HG03442 (cell line): ENCODE data around the gene ZP2.
"Not testable (repeated sequence)": the region's sequence is repeated elsewhere in the genome, so short reads cannot be mapped to it uniquely, and the experiment has no call there.

Experiments used
- ATAC-seq: cut with Tn5 transposase; IDR thresholded peaks from one replicate; pipeline ENCODE4 v1.9.1; 2021; ENCODE audit warnings: mild to moderate bottlenecking, moderate library complexity; ENCODE audit not compliant: unreplicated experiment

ZP2 gene

DNA sequence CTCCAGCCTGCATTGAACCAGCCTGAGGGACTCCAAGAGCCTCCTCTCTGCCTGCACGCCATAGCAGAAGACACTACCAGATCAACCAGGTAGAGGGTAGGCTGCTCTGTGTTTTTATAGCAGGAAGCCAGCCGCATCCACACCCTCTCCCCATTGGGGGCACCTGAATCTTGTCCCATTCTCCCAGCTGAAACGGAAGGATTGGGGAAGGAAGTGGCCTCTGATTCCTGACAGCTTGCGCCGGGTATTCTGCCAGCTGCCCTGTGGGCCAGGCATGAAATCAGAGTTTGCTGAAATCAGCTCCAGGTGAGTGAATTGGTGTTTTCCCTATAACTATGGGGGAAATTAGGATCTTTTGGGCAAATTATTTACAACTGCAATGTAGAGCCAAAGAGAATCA lies at the start of gene ZP2:
TSS of gene ZP2 (minus strand) at position 89 of the 400 bp plus-strand sequence. CDS start at position 62, 27 bp downstream.
- no peak for ATAC-seq

DNA sequence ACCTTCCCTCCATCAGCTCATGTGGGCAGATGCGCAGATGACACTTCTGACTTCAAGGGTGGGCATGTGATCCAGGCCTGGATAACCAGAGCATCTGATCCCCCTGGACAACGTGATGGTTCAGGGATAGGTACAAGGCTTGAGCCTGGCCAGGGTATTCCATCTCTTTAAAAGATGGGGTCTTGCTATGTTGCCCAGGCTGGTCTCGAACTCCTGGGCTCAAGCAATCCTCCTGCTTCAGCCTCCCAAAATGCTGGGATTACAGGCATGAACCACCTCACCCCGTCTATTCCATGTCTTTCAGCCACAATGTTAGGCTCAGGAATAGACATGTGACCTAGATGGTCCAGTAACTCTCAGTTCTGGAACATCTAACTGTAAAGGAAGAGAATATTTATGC lies 45.9 kb upstream of the ZP2 start:
- ATAC-seq = no peak

DNA sequence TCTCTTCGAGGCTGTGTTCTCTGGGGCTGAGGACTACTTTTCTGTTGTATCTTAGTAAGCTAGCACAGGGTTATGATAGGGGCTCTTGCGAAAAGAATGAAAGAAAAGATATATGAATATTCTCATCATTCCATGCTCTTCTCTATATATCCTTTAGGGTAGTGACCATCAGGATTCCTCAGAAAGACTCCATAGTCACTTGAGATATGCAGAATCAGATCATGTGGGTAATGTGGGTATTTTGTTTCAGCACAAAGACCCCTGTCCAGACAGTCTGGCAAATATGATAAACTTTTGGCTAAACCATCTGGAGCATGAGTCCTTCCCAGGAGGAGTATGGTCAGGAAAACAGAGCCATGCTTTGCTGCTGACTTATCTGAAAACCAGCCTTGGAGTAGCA lies 45.3 kb upstream of the ZP2 start:
- ATAC-seq = no peak

DNA sequence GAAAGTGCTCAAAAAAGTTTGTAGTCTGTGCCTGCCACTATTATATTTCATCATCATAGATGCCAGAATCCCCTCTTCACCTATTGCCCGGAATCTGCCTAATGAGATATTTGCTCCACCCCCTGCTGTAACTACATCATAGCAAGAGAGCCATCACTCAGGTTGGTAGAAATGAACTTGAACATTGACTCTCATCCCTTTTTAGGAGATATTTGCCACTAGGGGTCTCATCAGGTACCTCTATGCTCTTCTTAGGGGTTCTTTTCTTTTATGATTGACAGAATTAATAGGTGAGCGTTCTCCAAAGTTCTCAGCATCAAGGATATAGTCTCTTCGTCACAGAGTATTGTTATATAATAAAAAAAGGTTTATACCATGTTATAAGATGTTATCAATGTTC lies 42.1 kb upstream of the ZP2 start:
- no peak for ATAC-seq

DNA sequence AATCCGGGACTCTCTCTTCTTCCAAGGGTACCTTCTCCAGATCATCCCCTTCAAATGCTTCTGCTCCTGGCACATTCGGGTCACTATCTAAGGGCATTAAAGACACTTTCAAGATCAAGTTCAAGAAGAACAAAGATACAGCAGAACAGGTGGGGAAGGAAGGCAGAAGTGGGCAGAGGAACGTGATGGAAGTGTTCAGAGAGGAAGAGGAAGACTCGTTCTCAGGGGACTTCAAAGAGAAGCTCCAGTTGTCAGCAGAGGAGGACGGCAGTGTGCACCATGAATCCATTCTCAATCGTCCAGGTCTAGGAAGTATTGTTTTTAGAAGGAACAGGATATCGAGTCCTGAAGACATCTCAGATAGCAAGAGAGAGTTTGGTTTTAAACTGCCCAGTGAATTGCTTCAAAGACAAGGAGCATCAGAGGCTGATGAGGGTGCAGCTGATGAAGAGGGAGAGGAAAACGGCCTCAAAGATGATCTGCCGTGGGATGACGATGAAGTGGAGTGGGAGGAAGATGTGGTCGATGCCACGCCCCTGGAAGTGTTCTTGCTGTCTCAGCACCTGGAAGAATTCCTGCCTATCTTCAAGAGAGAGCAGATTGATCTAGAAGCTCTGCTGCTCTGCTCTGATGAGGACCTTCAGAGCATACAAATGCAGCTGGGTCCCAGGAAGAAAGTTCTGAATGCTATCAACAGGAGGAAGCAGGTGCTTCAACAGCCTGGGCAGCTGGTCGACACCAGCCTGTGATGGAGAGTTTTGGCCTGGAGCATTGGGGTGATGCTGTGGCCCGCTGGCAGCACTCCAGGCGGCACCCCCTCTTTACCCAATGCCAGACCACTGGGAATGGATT lies 38.9 kb upstream of the ZP2 start:
- ATAC-seq = no peak

DNA sequence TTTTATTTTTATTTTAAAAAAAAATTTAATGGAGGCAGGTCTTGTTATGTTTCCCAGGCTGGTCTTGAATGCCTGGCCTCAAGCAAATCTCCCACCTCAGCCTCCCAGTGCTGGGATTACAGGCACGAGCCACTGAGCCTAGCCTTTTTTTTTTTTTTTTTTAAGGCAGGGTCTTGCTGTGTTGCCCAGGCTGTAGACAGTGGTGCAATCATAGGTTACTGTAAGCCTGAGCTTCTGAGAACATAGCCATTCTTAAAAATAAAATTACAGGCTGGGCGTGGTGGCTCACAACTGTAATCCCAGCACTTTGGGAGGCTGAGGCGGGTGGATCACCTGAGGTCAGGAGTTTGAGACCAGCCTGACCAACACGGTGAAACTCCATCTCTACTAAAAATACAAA lies 36.8 kb upstream of the ZP2 start:
- ATAC-seq = not testable (repeated sequence)

DNA sequence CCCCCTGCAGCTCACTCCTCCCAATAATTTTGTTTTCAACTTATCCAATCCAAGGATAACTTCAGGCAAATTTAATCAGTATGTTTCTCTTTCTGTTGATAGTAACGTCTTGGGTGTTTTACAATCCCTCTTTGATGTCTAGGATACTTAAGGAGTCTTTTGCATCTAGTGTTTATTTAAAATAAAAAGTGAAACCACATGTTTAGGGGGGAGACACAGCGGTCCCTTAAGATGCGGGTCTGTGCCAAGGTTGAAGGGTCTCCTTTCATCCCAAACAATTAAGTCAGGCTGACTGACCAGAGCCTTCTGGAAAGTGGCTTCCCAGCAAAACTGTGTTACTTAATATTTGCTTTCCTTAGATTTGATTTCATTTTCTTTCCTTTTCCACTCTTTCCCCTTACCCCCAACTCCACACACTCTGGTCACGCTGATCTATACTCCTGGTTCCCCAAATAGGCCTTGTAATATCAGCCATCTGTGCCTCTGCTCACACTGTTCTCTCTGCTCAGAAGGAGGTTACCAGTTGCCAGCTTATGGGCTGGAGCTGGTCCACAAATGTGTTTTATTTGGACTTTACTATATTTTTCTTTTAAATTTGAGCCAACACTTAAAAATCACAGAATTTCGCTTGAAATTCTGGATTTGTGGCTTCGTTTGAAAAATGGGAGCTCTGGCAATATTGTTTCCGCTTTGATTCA lies 33.3 kb upstream of the ZP2 start:
- no peak for ATAC-seq

DNA sequence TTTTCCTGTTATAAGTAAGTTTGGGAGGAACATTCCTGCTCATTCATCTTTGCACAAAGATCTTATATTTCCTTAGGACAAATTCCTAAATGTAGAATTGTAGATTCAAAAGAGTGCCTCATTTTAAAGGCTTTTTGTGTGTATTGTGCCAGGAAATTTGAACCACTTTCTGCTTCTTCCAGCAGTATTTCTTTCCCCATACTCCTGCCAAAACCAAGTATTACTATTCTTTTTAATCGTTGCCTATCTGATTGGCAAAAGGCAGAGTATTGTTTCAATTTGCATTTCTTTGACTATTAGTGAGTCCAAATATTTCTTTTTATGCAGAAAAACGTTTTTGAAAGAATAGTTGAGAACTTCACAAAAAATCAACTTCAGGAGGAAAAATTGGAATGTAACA lies 31.4 kb upstream of the ZP2 start:
- ATAC-seq = no peak

DNA sequence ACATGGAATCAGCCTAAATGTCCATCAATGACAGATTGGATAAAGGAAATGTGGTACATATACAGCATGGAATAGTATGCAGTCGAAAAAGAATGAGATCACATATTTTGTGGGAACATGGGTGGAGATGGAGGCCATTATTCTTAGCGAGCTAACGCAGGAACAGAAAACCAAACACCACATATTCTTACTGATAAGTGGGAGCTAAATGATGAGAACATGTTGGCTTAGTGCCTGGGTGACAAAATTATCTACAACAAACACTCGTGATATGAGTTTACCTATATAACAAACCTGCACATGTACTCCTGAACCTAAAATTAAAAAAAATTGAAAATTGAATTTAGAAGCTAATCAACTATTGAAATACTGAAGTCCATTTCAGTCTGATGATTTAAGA lies 28.3 kb upstream of the ZP2 start:
- ATAC-seq = no peak

DNA sequence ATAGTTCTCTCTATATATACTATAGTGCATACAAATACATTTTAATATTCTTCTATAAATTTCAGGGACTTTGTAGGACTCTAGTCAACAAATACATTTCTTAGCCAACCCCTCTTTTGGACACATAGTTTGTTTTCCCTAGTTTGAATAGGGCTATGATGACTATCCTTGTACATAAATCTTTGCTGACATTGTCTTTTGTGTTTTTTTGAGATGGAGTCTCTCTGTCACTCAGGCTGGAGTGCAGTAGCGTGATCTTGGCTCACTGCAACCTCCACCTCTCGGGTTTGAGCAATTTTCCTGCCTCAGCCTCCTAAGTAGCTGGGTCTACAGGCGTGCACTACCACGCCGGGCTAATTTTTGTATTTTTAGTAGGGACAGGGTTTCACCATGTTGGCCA lies 25.5 kb upstream of the ZP2 start:
- no peak for ATAC-seq

DNA sequence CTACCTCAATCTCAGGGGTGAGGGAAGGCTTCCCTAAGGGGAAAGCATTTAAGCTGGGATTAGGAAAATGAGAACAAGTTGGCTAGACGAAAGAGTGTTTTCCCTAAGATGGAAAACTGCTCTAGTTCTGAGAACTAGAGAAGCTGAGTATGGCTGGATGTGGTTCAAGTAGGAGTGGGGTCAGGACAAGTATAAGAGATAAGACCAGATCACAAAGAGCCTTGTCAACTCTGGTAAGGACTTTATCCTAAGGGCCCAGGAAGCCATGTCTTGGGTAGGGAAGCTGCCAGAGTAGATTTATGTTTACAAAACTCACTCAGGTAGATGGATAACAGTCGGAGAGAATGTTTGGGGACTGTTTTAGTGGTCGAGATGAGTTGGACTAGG lies 23.8 kb upstream of the ZP2 start:
- no peak for ATAC-seq

DNA sequence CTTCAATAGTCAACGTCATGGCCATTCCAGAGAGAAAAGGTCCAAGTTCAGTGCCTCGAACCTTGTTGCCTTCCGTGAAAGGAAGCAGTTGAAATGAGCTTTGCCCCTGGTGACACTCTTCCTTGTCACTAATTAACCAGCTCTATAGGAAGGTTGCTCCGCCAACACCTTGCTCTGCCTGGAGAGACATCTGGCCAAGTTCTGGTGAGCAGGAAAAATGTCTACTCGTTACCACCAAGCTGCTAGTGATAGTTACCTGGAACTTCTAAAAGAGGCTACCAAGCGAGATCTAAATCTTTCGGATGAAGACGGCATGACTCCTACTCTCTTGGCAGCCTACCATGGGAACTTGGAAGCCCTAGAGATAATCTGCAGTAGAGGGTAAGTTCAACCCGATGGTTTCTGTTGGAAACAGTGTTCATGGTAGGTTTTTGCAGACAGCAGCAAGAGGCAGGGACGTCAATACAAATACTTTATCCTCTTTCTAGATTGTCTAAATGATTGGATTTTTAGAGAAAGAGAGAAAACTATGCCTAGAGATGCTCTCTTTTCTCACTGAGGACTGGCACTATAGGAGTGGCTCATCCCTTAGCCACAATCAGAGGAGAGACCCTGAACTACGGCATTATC lies 22.3 kb upstream of the ZP2 start, which contains the start of gene ANKS4B:
TSS of gene ANKS4B (plus strand) at position 179 of the 630 bp plus-strand sequence. CDS start at position 218, 39 bp downstream.
- ATAC-seq = no peak

DNA sequence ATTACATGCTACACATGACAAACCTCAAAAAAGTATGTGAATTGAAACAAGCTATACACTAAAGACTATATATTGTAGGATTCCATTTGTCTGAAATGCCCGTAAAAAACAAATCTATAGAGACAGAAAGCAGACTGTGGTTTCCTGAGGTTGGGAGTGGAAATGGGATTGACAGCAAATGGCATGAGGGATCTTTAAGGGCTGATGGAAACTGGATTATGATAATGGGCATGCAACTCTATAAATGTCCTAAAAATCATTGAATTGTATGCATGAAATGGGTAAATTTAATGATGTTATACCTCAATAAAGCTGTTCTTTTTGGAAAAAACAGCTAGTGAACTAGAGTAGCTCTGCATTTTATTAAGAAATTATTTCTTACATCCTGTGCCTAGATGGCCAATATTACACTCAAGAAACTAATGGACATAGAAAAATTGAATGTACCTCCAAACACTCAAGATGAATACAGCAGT lies 21.7 kb upstream of the ZP2 start:
- ATAC-seq = no peak

DNA sequence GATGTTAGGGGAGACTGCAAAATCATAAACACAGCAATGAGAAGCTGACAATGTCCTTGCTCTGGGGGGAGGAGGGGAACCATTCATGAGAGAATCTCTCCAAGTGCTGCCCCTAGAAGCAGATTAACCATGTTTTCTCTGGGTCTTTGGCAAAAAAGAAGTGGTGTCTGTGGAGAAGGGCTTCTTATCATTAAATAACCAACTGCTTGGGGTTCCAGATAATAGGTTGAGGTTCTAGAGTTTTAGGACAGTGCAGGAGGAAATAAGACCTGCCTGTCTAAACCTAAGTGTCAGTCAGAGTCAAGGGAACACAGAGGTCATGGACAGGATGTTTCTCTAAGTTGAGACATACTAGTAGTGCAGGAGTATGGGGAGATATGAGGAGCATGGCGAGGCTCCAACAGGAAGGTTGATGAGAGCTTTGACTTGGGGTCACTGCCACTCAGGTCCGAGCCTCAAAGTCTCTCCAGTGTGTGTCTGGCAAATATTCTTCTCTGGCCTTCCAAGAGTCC lies 17.0 kb upstream of the ZP2 start:
- no peak for ATAC-seq

DNA sequence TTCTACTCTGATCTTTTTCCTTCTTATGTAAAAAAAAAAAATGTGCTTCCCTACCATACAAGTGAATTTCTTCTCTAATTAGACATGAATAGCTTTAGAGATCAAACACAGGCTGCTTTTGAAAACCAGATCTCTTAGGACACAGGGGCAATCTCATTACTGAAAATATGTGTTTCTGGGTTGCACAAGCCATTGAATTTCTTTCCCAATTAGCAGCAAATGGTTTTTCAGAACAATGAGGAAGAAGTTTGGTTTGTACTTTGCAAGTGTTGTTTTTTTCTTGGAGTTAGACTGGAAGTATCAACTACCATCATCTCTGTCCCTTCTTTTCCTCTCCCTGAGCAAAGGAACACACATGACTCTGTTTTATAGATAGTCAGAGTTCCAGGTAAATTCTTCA lies 16.5 kb upstream of the ZP2 start:
- no peak for ATAC-seq

DNA sequence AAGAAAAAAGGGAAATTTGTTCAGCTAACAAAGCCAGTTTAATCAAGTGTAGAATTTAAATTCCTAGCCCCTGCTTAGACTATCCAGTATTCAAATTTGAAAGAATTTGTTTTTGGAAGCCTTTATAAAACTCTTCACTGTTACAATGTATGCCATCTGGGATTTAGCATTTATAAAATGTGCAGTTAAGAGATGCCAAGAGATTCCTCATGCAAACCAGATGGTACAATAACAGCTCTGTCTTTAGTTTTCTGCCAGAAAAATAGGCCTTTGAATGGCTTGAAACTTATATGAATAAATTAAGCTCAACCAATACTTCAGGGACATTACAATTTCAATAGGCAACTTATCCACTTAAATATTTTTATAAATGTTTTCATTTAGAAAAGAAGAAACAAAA lies 15.4 kb upstream of the ZP2 start:
- ATAC-seq = no peak

DNA sequence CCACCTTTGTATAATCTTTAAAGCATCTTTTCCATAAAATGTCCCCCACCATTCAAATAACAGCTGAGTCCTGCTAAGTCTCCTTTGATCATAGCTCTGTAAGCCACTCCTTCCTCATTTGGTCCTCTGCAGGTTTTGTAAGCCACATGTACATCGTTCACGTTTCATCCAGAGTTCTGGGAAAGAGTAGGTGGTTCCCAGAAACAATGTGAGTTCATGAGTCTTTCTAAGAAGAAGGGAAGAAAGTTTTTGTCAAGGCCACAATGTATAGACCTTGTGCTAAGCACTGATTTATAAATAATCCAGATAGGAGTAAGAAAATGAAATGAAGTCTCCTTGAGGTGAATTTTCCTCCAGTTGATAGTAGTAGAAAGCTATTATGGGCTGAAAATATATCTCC lies 13.4 kb upstream of the ZP2 start:
- ATAC-seq = no peak

DNA sequence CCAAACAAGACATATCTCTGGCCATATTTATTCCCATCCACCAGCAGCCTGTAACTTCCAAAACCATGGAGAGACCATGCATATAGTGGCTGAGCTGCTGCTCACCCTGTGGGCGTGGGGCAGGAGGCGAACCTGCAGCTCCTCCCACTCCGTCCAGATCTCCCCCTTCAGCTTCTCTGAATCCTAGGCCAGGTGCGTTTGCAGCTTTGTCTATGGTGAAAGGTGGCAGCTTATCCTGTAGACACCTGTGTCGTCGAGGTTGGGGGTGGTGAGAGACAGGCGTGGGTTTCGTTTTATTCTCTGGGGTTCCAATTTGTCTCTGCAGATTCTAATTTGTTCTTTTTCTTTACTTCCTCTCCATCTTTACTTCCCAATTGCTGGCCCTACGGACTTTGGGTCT lies 12.4 kb upstream of the ZP2 start:
- no peak for ATAC-seq

DNA sequence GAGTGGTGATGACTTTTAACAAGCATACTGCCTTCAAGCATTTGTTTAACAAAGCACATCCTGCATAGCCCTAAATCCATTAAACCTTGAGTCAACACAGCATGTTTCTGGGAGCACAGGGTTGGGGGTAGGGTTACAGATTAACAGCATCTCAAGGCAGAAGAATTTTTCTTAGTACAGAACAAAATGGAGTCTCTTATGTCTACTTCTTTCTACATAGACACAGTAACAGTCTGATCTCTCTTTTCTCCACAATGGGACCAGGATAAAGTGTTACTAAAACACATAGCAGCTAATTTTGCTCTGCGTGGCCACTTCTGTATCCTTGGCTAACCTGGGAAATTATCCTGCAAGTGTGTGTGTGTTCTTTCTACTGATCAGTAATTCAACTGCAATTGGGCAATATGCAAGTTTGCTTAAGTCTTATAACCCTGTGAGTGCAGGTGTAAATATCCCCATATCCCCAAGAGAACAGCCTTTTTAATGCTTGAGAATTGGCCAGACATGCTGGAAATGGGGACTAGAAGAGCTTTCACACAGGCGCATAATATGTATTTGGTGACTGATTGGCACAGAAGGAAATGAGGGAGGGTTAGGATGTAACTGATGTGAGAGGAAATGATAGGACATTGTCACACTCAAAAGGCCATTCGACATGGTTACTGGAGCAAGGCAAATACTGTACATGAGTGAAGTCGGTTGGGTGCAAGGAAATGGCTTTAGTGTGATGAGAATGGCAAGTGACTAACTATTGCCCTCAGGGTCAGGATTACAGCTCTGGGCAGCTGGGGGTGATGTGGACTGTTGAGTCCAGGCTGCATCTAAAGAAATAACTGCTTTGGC lies 11.3 kb upstream of the ZP2 start:
- no peak for ATAC-seq

DNA sequence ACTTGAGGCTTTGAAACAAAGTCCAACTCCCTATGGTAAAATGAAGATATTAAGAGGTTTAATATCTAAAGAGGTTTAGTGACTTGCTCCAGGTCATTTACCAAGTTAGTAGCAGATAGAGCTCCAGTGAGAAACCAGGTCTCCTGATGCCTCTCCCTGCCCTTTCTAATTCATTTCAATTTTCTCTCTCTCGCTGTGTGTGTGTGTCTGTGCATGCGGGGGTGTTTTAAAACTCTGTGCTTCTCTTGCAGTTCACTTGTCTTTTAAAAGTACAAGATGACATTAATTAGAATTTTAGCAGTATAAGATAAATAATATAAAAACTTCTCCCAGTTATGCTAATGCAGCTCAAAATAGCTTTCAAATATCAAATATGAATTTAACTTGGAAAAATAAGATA lies 8.2 kb upstream of the ZP2 start:
- no peak for ATAC-seq

DNA sequence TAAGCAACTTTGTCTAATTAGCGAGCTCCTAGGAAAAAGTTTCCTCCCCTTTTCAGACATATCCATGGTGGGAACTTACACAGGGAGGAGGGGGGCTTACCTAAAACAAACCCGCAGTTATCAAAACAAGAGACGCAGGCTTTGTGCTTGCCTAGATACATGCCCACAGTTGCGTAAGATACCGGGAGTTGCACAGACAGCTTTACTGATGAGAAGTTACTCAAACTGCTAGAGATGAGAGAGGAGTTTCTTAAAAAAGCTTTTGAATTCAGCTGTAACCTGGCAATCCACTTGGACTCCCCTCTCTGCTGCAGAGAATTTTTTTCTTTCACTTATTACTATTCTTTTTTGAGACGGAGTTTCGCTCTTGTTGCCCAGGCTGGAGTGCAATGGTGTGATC lies 6.8 kb upstream of the ZP2 start:
- ATAC-seq = no peak
